SK-N-SH (cell line): ENCODE measurements around the gene TMEM131L. TPM values are rescaled to one million over a fixed set of nuclear protein-coding genes. Genes with fewer than 3 reads are reported as not detected.

ENCODE experiments used
- CTCF ChIA-PET: fragments of 300-600, 350-600 bp; formaldehyde crosslinking; extraction: SDS; loops from one replicate; lab custom pipeline; 2021; lab: Yijun Ruan, JAX
- POLR2A ChIA-PET: fragments of 350-600 bp; sonication (Branson Sonifier 250); formaldehyde crosslinking; extraction: SDS; loops from one replicate; lab custom pipeline; 2020; ENCODE audit warnings: antibody characterized with exemption, inconsistent platforms; lab: Yijun Ruan, JAX
- DNase-seq: peaks from one replicate; pipeline ENCODE4 v3.0.0; 2012
- H2AFZ ChIP-seq: fragments of 200-600 bp; sonication (generic); 2 replicates; pipeline ENCODE4 v1.8.1; 2016; ENCODE audit warnings: antibody characterized with exemption, mild to moderate bottlenecking, low read depth
- H3F3A ChIP-seq: fragments of 200-600 bp; sonication (generic); replicated peaks from 2 replicates; pipeline ENCODE3; 2016; ENCODE audit warnings: antibody characterized with exemption, mild to moderate bottlenecking; ENCODE audit not compliant: insufficient read depth
- H3K27ac ChIP-seq, 2 experiments: fragments of 200-500 bp in 1 of 2; fragments of 200-600 bp in 1 of 2; sonication (Bioruptor generic) in 1 of 2; sonication (generic), shearing (Covaris generic) in 1 of 2; 2 replicates each; pipeline versions ENCODE4 v1.5.1 to v1.6.1; 2014 to 2016; ENCODE audit warnings: low read depth in 2 of 2, inconsistent platforms in 1 of 2, low read length in 1 of 2, mild to moderate bottlenecking in 1 of 2, mixed read lengths in 1 of 2
- H3K27me3 ChIP-seq: fragments of 200-600 bp; sonication (generic), shearing (Covaris generic); 2 replicates; pipeline ENCODE4 v1.6.1; 2016; ENCODE audit warnings: mixed run types; ENCODE audit not compliant: insufficient read depth
- H3K36me3 ChIP-seq, 2 experiments: fragments of 200-500 bp in 1 of 2; fragments of 200-600 bp in 1 of 2; sonication (Bioruptor generic) in 1 of 2; sonication (generic) in 1 of 2; replicated peaks in 1 of 2; 2 replicates each; pipeline versions ENCODE3 to v1.5.1; 2014 to 2016; ENCODE audit warnings: low read length in 1 of 2, mild to moderate bottlenecking in 1 of 2; ENCODE audit not compliant: insufficient read depth in 2 of 2, control insufficient read depth in 1 of 2
- H3K4me1 ChIP-seq, 2 experiments: fragments of 200-500 bp in 1 of 2; fragments of 200-600 bp in 1 of 2; sonication (Bioruptor generic) in 1 of 2; sonication (generic), shearing (Covaris generic) in 1 of 2; 2 replicates each; pipeline versions ENCODE4 v1.5.1 to v1.6.1; 2014 to 2016; ENCODE audit warnings: low read depth in 1 of 2, low read length in 1 of 2, mixed run types in 1 of 2; ENCODE audit not compliant: insufficient read depth in 2 of 2, control insufficient read depth in 1 of 2
- H3K4me2 ChIP-seq: fragments of 200-600 bp; sonication (generic), shearing (Covaris generic); 2 replicates; pipeline ENCODE4 v1.6.1; 2017; ENCODE audit warnings: mixed run types
- H3K4me3 ChIP-seq, 2 experiments: fragments of 200-500 bp in 1 of 2; fragments of 200-600 bp in 1 of 2; sonication (Bioruptor generic) in 1 of 2; sonication (generic), shearing (Covaris generic) in 1 of 2; 2 replicates each; pipeline versions ENCODE4 v1.5.1 to v1.8.1; 2014 to 2016; ENCODE audit warnings: low read depth in 2 of 2, inconsistent platforms in 1 of 2, low read length in 1 of 2, mild to moderate bottlenecking in 1 of 2, mixed read lengths in 1 of 2, moderate library complexity in 1 of 2
- H3K79me2 ChIP-seq: fragments of 200-600 bp; sonication (generic); 2 replicates; pipeline ENCODE4 v1.8.1; 2017; ENCODE audit warnings: mild to moderate bottlenecking; ENCODE audit not compliant: insufficient read depth
- H3K9ac ChIP-seq: fragments of 200-600 bp; sonication (generic); 2 replicates; pipeline ENCODE4 v1.6.1; 2017; ENCODE audit warnings: mixed run types
- H3K9me2 ChIP-seq: fragments of 200-600 bp; sonication (generic); 2 replicates; pipeline ENCODE4 v1.6.1; 2017; ENCODE audit warnings: mixed run types
- H3K9me3 ChIP-seq: fragments of 200-600 bp; sonication (generic); 2 replicates; pipeline ENCODE4 v1.6.1; 2017; ENCODE audit warnings: mixed run types, mild to moderate bottlenecking, moderate library complexity
- H4K20me1 ChIP-seq: fragments of 200-600 bp; sonication (generic); 2 replicates; pipeline ENCODE4 v1.6.1; 2017; ENCODE audit warnings: mild to moderate bottlenecking, mixed run types; ENCODE audit not compliant: insufficient read depth
- CHD2 ChIP-seq: fragments of 150-350 bp; IDR thresholded peaks from 2 replicates; pipeline ENCODE4 v1.6.1; 2018; ENCODE audit warnings: low read length; ENCODE audit not compliant: partially characterized antibody
- EZH2phosphoT487 ChIP-seq: fragments of 200-600 bp; sonication (generic); IDR thresholded peaks from 2 replicates; pipeline ENCODE4 v1.6.1; 2017; ENCODE audit warnings: low read depth, mixed run types, mild to moderate bottlenecking, antibody characterized with exemption, moderate library complexity, borderline replicate concordance
- FOSL2 ChIP-seq: IDR thresholded peaks from 2 replicates; pipeline ENCODE4 v1.4.0; 2012; ENCODE audit warnings: low read depth, mild to moderate bottlenecking, moderate library complexity, borderline replicate concordance
- FOXJ3 ChIP-seq: sonication (generic); formaldehyde crosslinking; IDR thresholded peaks from 2 replicates; pipeline ENCODE4 v1.5.1; 2020; ENCODE audit warnings: mild to moderate bottlenecking, missing genetic modification reagents
- GATA2 ChIP-seq: sonication (generic); formaldehyde crosslinking; IDR thresholded peaks from 2 replicates; pipeline ENCODE4 v1.5.0; 2020; ENCODE audit warnings: mild to moderate bottlenecking, missing genetic modification reagents
- IRF3 ChIP-seq: fragments of 150-350 bp; IDR thresholded peaks from 2 replicates; pipeline ENCODE4 v1.6.1; 2016; ENCODE audit warnings: mild to moderate bottlenecking, low read depth, low read length
- NFIC ChIP-seq: IDR thresholded peaks from 2 replicates; pipeline ENCODE4 v1.4.0; 2012; ENCODE audit warnings: borderline replicate concordance
- PBX3 ChIP-seq: IDR thresholded peaks from 2 replicates; pipeline ENCODE4; 2012
- POLR2AphosphoS5 ChIP-seq: IDR thresholded peaks from 2 replicates; pipeline ENCODE4 v1.6.1; 2012; ENCODE audit warnings: low read depth, low read length
- RAD21 ChIP-seq: IDR thresholded peaks from 2 replicates; pipeline ENCODE4 v1.6.1; 2012; ENCODE audit warnings: mild to moderate bottlenecking, low read length
- REST ChIP-seq: IDR thresholded peaks from 2 replicates; pipeline ENCODE4 v1.6.1; 2012; ENCODE audit warnings: mild to moderate bottlenecking, low read depth, low read length, moderate library complexity
- RFX5 ChIP-seq: IDR thresholded peaks from 2 replicates; pipeline ENCODE4 v1.6.1; 2012; ENCODE audit warnings: mild to moderate bottlenecking, improper control_type of control experiment, low read length
- RXRA ChIP-seq: IDR thresholded peaks from 2 replicates; pipeline ENCODE4 v1.4.0; 2012; ENCODE audit warnings: low read depth, mild to moderate bottlenecking, borderline replicate concordance
- TAF1 ChIP-seq: IDR thresholded peaks from 2 replicates; pipeline ENCODE4 v1.6.1; 2012; ENCODE audit warnings: low read depth, mild to moderate bottlenecking, low read length, moderate library complexity, borderline replicate concordance
- TCF12 ChIP-seq: IDR thresholded peaks from 2 replicates; pipeline ENCODE4 v1.4.0; 2012
- WGBS: methylation state at CpG from one replicate; pipeline ENCODE4 v1.1.6; 2017; ENCODE audit warnings: low lambda C conversion rate; 5-methylcytosine and 5-hydroxymethylcytosine counted together
- polyA plus RNA-seq, 3 experiments: library from polyadenylated mRNA; depleted of rRNA; stranded (reverse); fragments of >200 nt; gene quantifications; 2 replicates each; pipeline ENCODE4 v1.2.3, GENCODE V29; 2012
- TF ChIP-seq, protein P1 (sequence below): IDR thresholded peaks from 2 replicates; pipeline ENCODE4 v1.4.0; 2012; ENCODE audit warnings: low read depth
- TF ChIP-seq, protein P2 (sequence below): fragments of 200-600 bp; sonication (generic); IDR thresholded peaks from 2 replicates; pipeline ENCODE4 v1.6.1; 2017; ENCODE audit warnings: antibody characterized with exemption, mild to moderate bottlenecking, moderate library complexity
- TF ChIP-seq, protein P3 (sequence below): IDR thresholded peaks from 2 replicates; pipeline ENCODE4 v1.4.0; 2012; ENCODE audit warnings: low read depth, borderline replicate concordance

The TMEM131L gene
- polyA plus RNA-seq, 1 of the 3 experiments (the other 2 are of a cell fraction) = 6.2 TPM

GRCh38 chr4:153428941-153429475 lies 37.2 kb upstream of the TMEM131L start:
- H3K9me2 ChIP-seq = no peaks in the 10 kb centered on the region

More at GRCh38 chr4:153428941-153429475, 37.2 kb upstream of the TMEM131L start:
- H3K4me2 ChIP-seq = no peak overlapping the region
- POLR2A ChIA-PET = no interaction called here
- CTCF ChIA-PET = interaction anchor here (1.0 to 1.1 kb wide), 2 partner anchors 145 to 214 kb away, joined by 3 read pairs; no protein-coding TSS in a partner anchor
- 0 out of 4 replicates have a peak, but pooled peaks cover 0 to 6% of the 10 kb centered on the region in 2 experiments for H3K4me1 ChIP-seq
- H3K27ac ChIP-seq = no peak overlapping the region
- TF ChIP-seq, protein P1, sequence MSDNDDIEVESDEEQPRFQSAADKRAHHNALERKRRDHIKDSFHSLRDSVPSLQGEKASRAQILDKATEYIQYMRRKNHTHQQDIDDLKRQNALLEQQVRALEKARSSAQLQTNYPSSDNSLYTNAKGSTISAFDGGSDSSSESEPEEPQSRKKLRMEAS = no peak
- TF ChIP-seq RXRA (no peak), NFIC (no peak), RAD21 (no peak), FOSL2 (no peak), CHD2 (no peak), REST (no peak), RFX5 (no peak), TAF1 (no peak), POLR2AphosphoS5 (no peak), PBX3 (no peak), TCF12 (no peak), FOXJ3 (CRISPR knock-in tag) (no peak), IRF3 (no peak), EZH2phosphoT487 (no peak), GATA2 (CRISPR knock-in tag) (no peak)
- TF ChIP-seq, protein P2, sequence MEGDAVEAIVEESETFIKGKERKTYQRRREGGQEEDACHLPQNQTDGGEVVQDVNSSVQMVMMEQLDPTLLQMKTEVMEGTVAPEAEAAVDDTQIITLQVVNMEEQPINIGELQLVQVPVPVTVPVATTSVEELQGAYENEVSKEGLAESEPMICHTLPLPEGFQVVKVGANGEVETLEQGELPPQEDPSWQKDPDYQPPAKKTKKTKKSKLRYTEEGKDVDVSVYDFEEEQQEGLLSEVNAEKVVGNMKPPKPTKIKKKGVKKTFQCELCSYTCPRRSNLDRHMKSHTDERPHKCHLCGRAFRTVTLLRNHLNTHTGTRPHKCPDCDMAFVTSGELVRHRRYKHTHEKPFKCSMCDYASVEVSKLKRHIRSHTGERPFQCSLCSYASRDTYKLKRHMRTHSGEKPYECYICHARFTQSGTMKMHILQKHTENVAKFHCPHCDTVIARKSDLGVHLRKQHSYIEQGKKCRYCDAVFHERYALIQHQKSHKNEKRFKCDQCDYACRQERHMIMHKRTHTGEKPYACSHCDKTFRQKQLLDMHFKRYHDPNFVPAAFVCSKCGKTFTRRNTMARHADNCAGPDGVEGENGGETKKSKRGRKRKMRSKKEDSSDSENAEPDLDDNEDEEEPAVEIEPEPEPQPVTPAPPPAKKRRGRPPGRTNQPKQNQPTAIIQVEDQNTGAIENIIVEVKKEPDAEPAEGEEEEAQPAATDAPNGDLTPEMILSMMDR = no peak
- TF ChIP-seq, protein P3, sequence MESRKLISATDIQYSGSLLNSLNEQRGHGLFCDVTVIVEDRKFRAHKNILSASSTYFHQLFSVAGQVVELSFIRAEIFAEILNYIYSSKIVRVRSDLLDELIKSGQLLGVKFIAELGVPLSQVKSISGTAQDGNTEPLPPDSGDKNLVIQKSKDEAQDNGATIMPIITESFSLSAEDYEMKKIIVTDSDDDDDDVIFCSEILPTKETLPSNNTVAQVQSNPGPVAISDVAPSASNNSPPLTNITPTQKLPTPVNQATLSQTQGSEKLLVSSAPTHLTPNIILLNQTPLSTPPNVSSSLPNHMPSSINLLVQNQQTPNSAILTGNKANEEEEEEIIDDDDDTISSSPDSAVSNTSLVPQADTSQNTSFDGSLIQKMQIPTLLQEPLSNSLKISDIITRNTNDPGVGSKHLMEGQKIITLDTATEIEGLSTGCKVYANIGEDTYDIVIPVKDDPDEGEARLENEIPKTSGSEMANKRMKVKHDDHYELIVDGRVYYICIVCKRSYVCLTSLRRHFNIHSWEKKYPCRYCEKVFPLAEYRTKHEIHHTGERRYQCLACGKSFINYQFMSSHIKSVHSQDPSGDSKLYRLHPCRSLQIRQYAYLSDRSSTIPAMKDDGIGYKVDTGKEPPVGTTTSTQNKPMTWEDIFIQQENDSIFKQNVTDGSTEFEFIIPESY = no peak
- TF ChIP-seq, all 33 proteins: peak for 0
- Histone ChIP-seq H3K4me3 (no peak overlapping the region), H3K9me3 (no peaks in the 10 kb centered on the region), H3F3A (no peaks in the 10 kb centered on the region), H2AFZ (peak overlapping the region; percentile 58), H3K27me3 (no peaks in the 10 kb centered on the region), H4K20me1 (no peaks in the 10 kb centered on the region), H3K79me2 (no peaks in the 10 kb centered on the region), H3K36me3 (no peaks in the 10 kb centered on the region), H3K9ac (no peak overlapping the region)
- 79% methylated on average over 3 of the region's 3 CpGs for WGBS
- DNase-seq = no peak
